CD14-positive monocyte (primary cell): ENCODE data around the gene TNFRSF6B. TPM values are rescaled to one million over a fixed set of nuclear protein-coding genes. Genes with fewer than 3 reads are reported as not detected.
A peak's percentile ranks its signal among the peaks of the same experiment; 100 is the strongest.

Source experiments
- DNase-seq, 3 donors: peaks; one replicate each; pipeline ENCODE4 v3.0.0-alpha.2; 2011 to 2022
- H2AFZ ChIP-seq: 2 replicates; pipeline ENCODE4 v1.6.0; 2012; ENCODE audit warnings: mild to moderate bottlenecking, low read depth, low read length, inconsistent platforms; ENCODE audit not compliant: insufficient read depth, poor library complexity, severe bottlenecking
- H3K27ac ChIP-seq, 2 donors: 1 replicate in 1 of 2; 2 replicates in 1 of 2; pipeline ENCODE4 v1.5.1; 2012 to 2013; ENCODE audit warnings: low read length in 2 of 2, control low read depth in 1 of 2, inconsistent platforms in 1 of 2, low read depth in 1 of 2, mild to moderate bottlenecking in 1 of 2
- H3K27me3 ChIP-seq, 2 donors: one replicate each; pipeline versions ENCODE4 v1.6.0 to v1.6.1; 2011 to 2013; ENCODE audit warnings: low read length in 2 of 2; ENCODE audit not compliant: control insufficient read depth in 2 of 2, insufficient read depth in 2 of 2
- H3K36me3 ChIP-seq, 2 donors: replicated peaks in 1 of 2; 1 replicate in 1 of 2; 2 replicates in 1 of 2; pipeline versions ENCODE4 v1.5.1 to v1.6.1; 2012 to 2013; ENCODE audit warnings: low read length in 2 of 2, control low read depth in 1 of 2, inconsistent platforms in 1 of 2, mild to moderate bottlenecking in 1 of 2; ENCODE audit not compliant: insufficient read depth in 2 of 2, control insufficient read depth in 1 of 2
- H3K4me1 ChIP-seq, 2 donors: 1 replicate in 1 of 2; 2 replicates in 1 of 2; pipeline versions ENCODE4 v1.5.1 to v1.6.1; 2012 to 2013; ENCODE audit warnings: low read length in 2 of 2, control low read depth in 1 of 2, inconsistent platforms in 1 of 2, mild to moderate bottlenecking in 1 of 2, moderate library complexity in 1 of 2; ENCODE audit not compliant: insufficient read depth in 2 of 2, control insufficient read depth in 1 of 2
- H3K4me2 ChIP-seq: replicated peaks from 2 replicates; pipeline ENCODE3; 2012; ENCODE audit warnings: low read length, moderate library complexity, mild to moderate bottlenecking; ENCODE audit not compliant: poor library complexity, severe bottlenecking; ENCODE audit errors: extremely low read depth
- H3K4me3 ChIP-seq, 3 experiments: fragments of 200-600 bp in 1 of 3; sonication (generic) in 1 of 3; replicated peaks in 1 of 3; 1 replicate in 2 of 3; 2 replicates in 1 of 3; pipeline ENCODE4 v1.5.1; 2011 to 2013; ENCODE audit warnings: low read length in 3 of 3, mild to moderate bottlenecking in 3 of 3, control low read depth in 2 of 3, low read depth in 2 of 3, inconsistent platforms in 1 of 3, moderate library complexity in 1 of 3
- H3K79me2 ChIP-seq: 2 replicates; pipeline ENCODE4 v1.6.0; 2012; ENCODE audit warnings: mild to moderate bottlenecking, control low read depth, inconsistent platforms, low read length, moderate library complexity; ENCODE audit not compliant: insufficient read depth
- H3K9ac ChIP-seq: 2 replicates; pipeline ENCODE4 v1.6.0; 2017; ENCODE audit warnings: low read length, mild to moderate bottlenecking; ENCODE audit not compliant: insufficient read depth, poor library complexity, severe bottlenecking
- H3K9me3 ChIP-seq, 2 donors: replicated peaks in 1 of 2; 1 replicate in 1 of 2; 2 replicates in 1 of 2; pipeline versions ENCODE4 v1.5.1 to v1.6.1; 2012 to 2013; ENCODE audit warnings: low read length in 2 of 2, control low read depth in 1 of 2; ENCODE audit not compliant: control insufficient read depth in 1 of 2, insufficient read depth in 1 of 2
- H4K20me1 ChIP-seq: 2 replicates; pipeline ENCODE4 v1.6.0; 2012; ENCODE audit warnings: mild to moderate bottlenecking, low read length, control low read depth, moderate library complexity; ENCODE audit not compliant: insufficient read depth
- H3K27ac Mint-ChIP-seq, 7 donors: one replicate each; pipeline ENCODE4 v1.8.0; 2020; ENCODE audit warnings: mild to moderate bottlenecking in 7 of 7, mixed read lengths in 7 of 7, moderate library complexity in 6 of 7, inconsistent platforms in 2 of 7
- H3K27me3 Mint-ChIP-seq, 3 donors: one replicate each; pipeline ENCODE4 v1.8.0; 2021 to 2022; ENCODE audit warnings: low read depth in 3 of 3, mild to moderate bottlenecking in 3 of 3, mixed read lengths in 3 of 3, moderate library complexity in 3 of 3, inconsistent platforms in 1 of 3
- H3K36me3 Mint-ChIP-seq, 2 donors: one replicate each; pipeline ENCODE4 v1.8.0; 2020; ENCODE audit warnings: mixed read lengths in 2 of 2, inconsistent platforms in 1 of 2, mild to moderate bottlenecking in 1 of 2
- H3K4me1 Mint-ChIP-seq: one replicate; pipeline ENCODE4 v1.8.0; 2020; ENCODE audit warnings: mild to moderate bottlenecking, mixed read lengths
- H3K4me3 Mint-ChIP-seq, 2 donors: one replicate each; pipeline ENCODE4 v1.8.0; 2020; ENCODE audit warnings: mild to moderate bottlenecking in 2 of 2, mixed read lengths in 2 of 2, moderate library complexity in 1 of 2
- H3K9me3 Mint-ChIP-seq, 7 donors: one replicate each; pipeline ENCODE4 v1.8.0; 2020 to 2022; ENCODE audit warnings: mixed read lengths in 7 of 7, mild to moderate bottlenecking in 6 of 7, moderate library complexity in 6 of 7, inconsistent platforms in 2 of 7
- WGBS: methylation state at CpG from one replicate; pipeline ENCODE4 v1.1.5; 2013; ENCODE audit warnings: missing lambda C conversion rate; ENCODE audit not compliant: insufficient coverage; 5-methylcytosine and 5-hydroxymethylcytosine counted together
- intact Hi-C, 2 donors: fragments of 100-400 bp; cut with micrococcal nuclease; formaldehyde crosslinking; loops; one replicate each; pipeline versions ENCODE4 v1.15.0 to v1.15.1; 2023
- polyA plus RNA-seq, 3 donors: library from polyadenylated mRNA; depleted of rRNA in 1 of 3; unstranded in 2 of 3; stranded (reverse) in 1 of 3; fragments of 300-500 nt in 2 of 3; fragments of >200 nt in 1 of 3; fragmentation: Illumina TruSeq in 2 of 3; gene quantifications; 1 replicate in 2 of 3; 2 replicates in 1 of 3; pipeline ENCODE4 v1.2.3, GENCODE V29; 2012 to 2021
- TF ChIP-seq, protein P1 (sequence below): fragments of 200-600 bp; IDR thresholded peaks from one replicate; pipeline ENCODE4 v1.8.0; 2022; ENCODE audit warnings: antibody characterized with exemption, mild to moderate bottlenecking

TNFRSF6B gene
- polyA plus RNA-seq, 3 donors: 6.5 TPM; not detected in 2

DNA sequence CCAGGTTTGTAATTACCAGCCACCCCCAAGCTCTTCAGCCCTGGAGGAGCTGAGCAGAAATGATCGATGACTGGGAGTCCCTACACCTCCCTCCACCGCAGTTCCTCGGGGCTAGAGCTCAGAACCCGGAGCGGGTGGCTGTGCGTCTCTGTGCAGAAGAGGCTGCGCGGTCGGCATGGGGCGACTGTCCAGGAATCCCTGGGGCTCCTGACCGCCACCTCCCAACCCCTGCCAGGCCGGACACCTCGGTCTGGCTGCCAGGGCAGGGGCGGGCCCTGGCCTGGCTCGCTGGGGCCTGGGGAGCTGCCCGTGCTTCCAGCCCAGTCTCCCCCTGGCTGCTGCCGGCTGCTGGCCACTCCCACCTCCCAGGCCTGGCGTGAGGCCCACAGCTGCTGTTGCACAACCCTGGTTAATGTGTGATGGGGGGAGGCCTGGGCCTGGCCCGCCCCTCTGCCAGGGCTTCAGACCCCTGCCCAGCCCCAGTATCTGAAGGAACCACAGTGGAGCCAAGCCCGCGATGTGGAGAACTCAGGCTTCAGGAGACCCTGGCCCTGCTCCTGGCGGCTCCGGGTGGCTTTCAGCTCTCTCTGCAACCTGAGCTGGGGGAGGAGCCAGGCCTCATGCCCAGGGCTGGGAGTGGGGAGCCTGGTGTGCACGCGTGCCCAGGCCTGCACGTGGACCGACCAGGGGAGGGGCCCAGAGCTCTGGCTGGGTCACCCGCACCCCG, 44.3 kb downstream of the TNFRSF6B start:
- Histone ChIP-seq H3K9me3 (no peaks in the 10 kb centered on the region), H3K79me2 (peaks cover 7% of the 10 kb centered on the region), H3K4me3 (peak overlapping the region; percentile 58 to 83 (median 59)), H2AFZ (peak overlapping the region; percentile 78), H4K20me1 (peaks cover 36% of the 10 kb centered on the region), H3K9ac (peak overlapping the region; percentile 61), H3K27me3 (peaks cover 8 to 26% of the 10 kb centered on the region in 2 donors), H3K4me1 (peaks cover 35 to 47% of the 10 kb centered on the region in 2 donors), H3K4me2 (peak overlapping the region; percentile 93), H3K36me3 (peaks cover 1 to 14% of the 10 kb centered on the region in 2 donors), H3K27ac (peak overlapping the region; percentile 26 to 36)
- Mint-ChIP-seq H3K9me3 (peaks cover 0 to 4% (median 0%) of the 10 kb centered on the region in 7 donors), H3K4me3 (peak overlapping the region; percentile 62 to 71), H3K4me1 (peaks cover 21% of the 10 kb centered on the region), H3K27me3 (peaks cover 17 to 32% (median 24%) of the 10 kb centered on the region in 3 donors), H3K36me3 (peaks cover 8% of the 10 kb centered on the region in 2 donors), H3K27ac (peak overlapping the region in 1 of 7 donors; percentile 36)
- intact Hi-C loops: loop anchor here in 1 of 2 donors (2.0 to 5.0 kb wide), 3 partner anchors 32 to 122 kb away; partner anchors contain the start of genes ABHD16B, RTEL1 and ZGPAT
- peak; percentile 64 to 68 (median 64) for DNase-seq
- 4% methylated on average over 22 of the region's 29 CpGs for WGBS
- TF ChIP-seq, protein P1, sequence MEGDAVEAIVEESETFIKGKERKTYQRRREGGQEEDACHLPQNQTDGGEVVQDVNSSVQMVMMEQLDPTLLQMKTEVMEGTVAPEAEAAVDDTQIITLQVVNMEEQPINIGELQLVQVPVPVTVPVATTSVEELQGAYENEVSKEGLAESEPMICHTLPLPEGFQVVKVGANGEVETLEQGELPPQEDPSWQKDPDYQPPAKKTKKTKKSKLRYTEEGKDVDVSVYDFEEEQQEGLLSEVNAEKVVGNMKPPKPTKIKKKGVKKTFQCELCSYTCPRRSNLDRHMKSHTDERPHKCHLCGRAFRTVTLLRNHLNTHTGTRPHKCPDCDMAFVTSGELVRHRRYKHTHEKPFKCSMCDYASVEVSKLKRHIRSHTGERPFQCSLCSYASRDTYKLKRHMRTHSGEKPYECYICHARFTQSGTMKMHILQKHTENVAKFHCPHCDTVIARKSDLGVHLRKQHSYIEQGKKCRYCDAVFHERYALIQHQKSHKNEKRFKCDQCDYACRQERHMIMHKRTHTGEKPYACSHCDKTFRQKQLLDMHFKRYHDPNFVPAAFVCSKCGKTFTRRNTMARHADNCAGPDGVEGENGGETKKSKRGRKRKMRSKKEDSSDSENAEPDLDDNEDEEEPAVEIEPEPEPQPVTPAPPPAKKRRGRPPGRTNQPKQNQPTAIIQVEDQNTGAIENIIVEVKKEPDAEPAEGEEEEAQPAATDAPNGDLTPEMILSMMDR: no peak

DNA sequence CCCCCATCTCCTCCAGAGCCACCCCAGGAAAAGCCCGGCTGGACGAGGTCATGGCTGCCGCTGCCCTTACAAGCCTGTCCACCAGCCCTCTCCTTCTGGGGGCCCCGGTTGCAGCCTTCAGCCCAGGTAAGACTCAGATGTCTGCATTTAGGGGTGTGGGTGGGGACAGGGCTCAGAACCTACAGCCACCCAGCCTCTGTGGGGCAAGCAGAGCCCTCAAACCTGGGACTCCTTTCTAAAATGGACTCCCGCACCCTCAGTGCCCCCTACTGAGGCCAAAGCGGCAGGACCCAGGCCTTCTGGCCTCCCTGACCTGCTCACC, 44.9 kb downstream of the TNFRSF6B start:
- Histone ChIP-seq H3K9ac (peak overlapping the region; percentile 61), H3K27me3 (peaks cover 8 to 21% of the 10 kb centered on the region in 2 donors), H3K4me1 (peaks cover 35 to 46% of the 10 kb centered on the region in 2 donors), H3K4me3 (peak overlapping the region in 1 of 3 experiments; percentile 83), H3K27ac (no peak overlapping the region), H3K4me2 (peak overlapping the region; percentile 93), H3K9me3 (no peaks in the 10 kb centered on the region), H3K79me2 (peaks cover 7% of the 10 kb centered on the region), H3K36me3 (peaks cover 0 to 9% of the 10 kb centered on the region in 2 donors), H2AFZ (peak overlapping the region; percentile 78), H4K20me1 (peaks cover 31% of the 10 kb centered on the region)
- H3K36me3 Mint-ChIP-seq: peaks cover 3 to 8% of the 10 kb centered on the region in 2 donors
- H3K4me3 Mint-ChIP-seq: peak overlapping the region in 1 of 2 donors; percentile 46
- H3K27ac Mint-ChIP-seq: no peak overlapping the region
- intact Hi-C loops: loop anchor here in 1 of 2 donors (2.0 to 5.0 kb wide), 3 partner anchors 33 to 121 kb away; partner anchors contain the start of genes ABHD16B, RTEL1 and ZGPAT
- peaks cover 0 to 4% (median 0%) of the 10 kb centered on the region in 7 donors for H3K9me3 Mint-ChIP-seq
- H3K4me1 Mint-ChIP-seq: peaks cover 16% of the 10 kb centered on the region
- DNase-seq: no peak
- WGBS: 100% methylated on average over 2 of the region's 6 CpGs
- peaks cover 12 to 26% (median 19%) of the 10 kb centered on the region in 3 donors for H3K27me3 Mint-ChIP-seq
- TF ChIP-seq, protein P1: no peak
